SK-MEL-5 (cell line): ENCODE measurements around the gene GCN1. TPM values are rescaled to one million over a fixed set of nuclear protein-coding genes. Genes with fewer than 3 reads are reported as not detected.
A peak's percentile ranks its signal among the peaks of the same experiment; 100 is the strongest.

Source experiments
- DNase-seq: peaks from one replicate; pipeline ENCODE4 v3.0.0-alpha.2; 2016; ENCODE audit warnings: low read depth, low spot score
- in situ Hi-C: cut with HindIII; loops from 2 replicates; pipeline ENCODE4 v1.10.0; 2016; ENCODE audit warnings: low sequenced_read_pairs, high pct_unique_total_duplicates, low pct_unique_long_range_greater_than_20kb
- total RNA-seq: library from RNA; depleted of rRNA; stranded (reverse); fragments of >200 nt; shearing (Covaris generic); gene quantifications from 2 replicates; pipeline ENCODE4 v1.2.3, GENCODE V29; 2014

GCN1 gene
- total RNA-seq, 1 experiment from 2014 or later, result 46.4 TPM

GRCh38 chr12:120116792-120117651 lies 77.5 kb downstream of the GCN1 start:
- in situ Hi-C loops, result no loop called here
- DNase-seq, result peak; percentile 94

- in situ Hi-C loops, result no loop called here
- DNase-seq, result no peak
Observed at GRCh38 chr12:120116441-120116791, 78.1 kb downstream of the GCN1 start, which contains the start of gene RAB35. Gene RAB35 (minus strand): TSS chr12:120116753. CDS start chr12:120116650, 103 bp downstream.

- DNase-seq, result peak; percentile 53
- in situ Hi-C loops, result no loop called here
Observed at GRCh38 chr12:120115692-120116440, 78.6 kb downstream of the GCN1 start.

GRCh38 chr12:120115066-120115465 lies 79.4 kb downstream of the GCN1 start:
- DNase-seq, result no peak
- in situ Hi-C loops, result no loop called here

GRCh38 chr12:120110550-120111501 lies 83.7 kb downstream of the GCN1 start:
- no peak for DNase-seq
- in situ Hi-C loops, result loop anchor here (5.0 kb wide), 1 partner anchor 64 kb away; no protein-coding TSS in a partner anchor

GRCh38 chr12:120109570-120110267 lies 84.8 kb downstream of the GCN1 start:
- in situ Hi-C loops, result loop anchor here (5.0 kb wide), 1 partner anchor 62 kb away; no protein-coding TSS in a partner anchor
- DNase-seq, result no peak

GRCh38 chr12:120106151-120106550 lies 88.4 kb downstream of the GCN1 start:
- in situ Hi-C loops, result no loop called here
- no peak for DNase-seq

- in situ Hi-C loops, result no loop called here
- no peak for DNase-seq
Observed at GRCh38 chr12:120103371-120103770, 91.1 kb downstream of the GCN1 start.

- in situ Hi-C loops, result no loop called here
- no peak for DNase-seq
Observed at GRCh38 chr12:120103044-120103338, 91.5 kb downstream of the GCN1 start.

GRCh38 chr12:120102189-120103043 lies 92.1 kb downstream of the GCN1 start:
- DNase-seq, result no peak
- in situ Hi-C loops, result no loop called here

- DNase-seq, result no peak
- in situ Hi-C loops, result no loop called here
Observed at GRCh38 chr12:120101617-120102016, 92.9 kb downstream of the GCN1 start.

GRCh38 chr12:120101182-120101581 lies 93.3 kb downstream of the GCN1 start:
- no peak for DNase-seq
- in situ Hi-C loops, result no loop called here

GRCh38 chr12:120100630-120101029 lies 93.9 kb downstream of the GCN1 start:
- DNase-seq, result no peak
- in situ Hi-C loops, result no loop called here

GRCh38 chr12:120099738-120100137 lies 94.8 kb downstream of the GCN1 start:
- DNase-seq, result no peak
- in situ Hi-C loops, result no loop called here

- in situ Hi-C loops, result no loop called here
Observed at GRCh38 chr12:120098756-120099470, 95.6 kb downstream of the GCN1 start.

GRCh38 chr12:120096671-120097202 lies 97.8 kb downstream of the GCN1 start:
- in situ Hi-C loops, result no loop called here
- no peak for DNase-seq

More at GRCh38 chr12:120098756-120099470, 95.6 kb downstream of the GCN1 start:
- DNase-seq, result no peak
